ENCODE results near the gene HBZ. TPM values are rescaled to one million over a fixed set of nuclear protein-coding genes. Genes with fewer than 3 reads are reported as not detected.

HBZ gene
- total and polyA plus RNA-seq, 7 donors: 0.05 to 0.12 (median 0.11) TPM; not detected in 4

- intact Hi-C loops (cut with DNase I): no loop called here
- DNase-seq (no peak), ATAC-seq (peak in 2 of 4 donors; percentile 18 to 35)
- 2% methylated on average over 60 to 75 of the region's 75 CpGs for WGBS, 3 donors
- H3K9me3 ChIP-seq: no peaks in the 10 kb centered on the region
- H3K4me1 ChIP-seq: peaks cover 11% of the 10 kb centered on the region
- no peak within 1 kb of the TSS for H3K27ac ChIP-seq
- TF ChIP-seq, protein P1, sequence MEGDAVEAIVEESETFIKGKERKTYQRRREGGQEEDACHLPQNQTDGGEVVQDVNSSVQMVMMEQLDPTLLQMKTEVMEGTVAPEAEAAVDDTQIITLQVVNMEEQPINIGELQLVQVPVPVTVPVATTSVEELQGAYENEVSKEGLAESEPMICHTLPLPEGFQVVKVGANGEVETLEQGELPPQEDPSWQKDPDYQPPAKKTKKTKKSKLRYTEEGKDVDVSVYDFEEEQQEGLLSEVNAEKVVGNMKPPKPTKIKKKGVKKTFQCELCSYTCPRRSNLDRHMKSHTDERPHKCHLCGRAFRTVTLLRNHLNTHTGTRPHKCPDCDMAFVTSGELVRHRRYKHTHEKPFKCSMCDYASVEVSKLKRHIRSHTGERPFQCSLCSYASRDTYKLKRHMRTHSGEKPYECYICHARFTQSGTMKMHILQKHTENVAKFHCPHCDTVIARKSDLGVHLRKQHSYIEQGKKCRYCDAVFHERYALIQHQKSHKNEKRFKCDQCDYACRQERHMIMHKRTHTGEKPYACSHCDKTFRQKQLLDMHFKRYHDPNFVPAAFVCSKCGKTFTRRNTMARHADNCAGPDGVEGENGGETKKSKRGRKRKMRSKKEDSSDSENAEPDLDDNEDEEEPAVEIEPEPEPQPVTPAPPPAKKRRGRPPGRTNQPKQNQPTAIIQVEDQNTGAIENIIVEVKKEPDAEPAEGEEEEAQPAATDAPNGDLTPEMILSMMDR (IDR thresholded peaks at IDR 0.05): no peak
- peaks cover 0 to 70% (median 34%) of the 10 kb centered on the region in 3 donors for H3K27me3 ChIP-seq (ENCODE audit: insufficient read depth in 3 of 3, low read length in 2 of 3)
- H3K4me3 ChIP-seq: peak within 1 kb of the TSS; percentile 34
- H3K36me3 ChIP-seq (ENCODE audit: insufficient read depth in 1 of 2, low read depth in 1 of 2): no peaks in the 10 kb centered on the region
These were observed 13.3 kb downstream of the HBZ start, which contains the start of gene HBM for GRCh38 chr16:165539-166374. HBM (plus strand) TSS chr16:165978; CDS start chr16:165998, 20 bp downstream.

GRCh38 chr16:166375-167121, 14.1 kb downstream of the HBZ start:
- H3K4me3 ChIP-seq: peak overlapping the region; percentile 34
- no peaks in the 10 kb centered on the region for H3K36me3 ChIP-seq (ENCODE audit: insufficient read depth in 1 of 2, low read depth in 1 of 2)
- H3K9me3 ChIP-seq: no peaks in the 10 kb centered on the region
- DNase-seq (no peak), ATAC-seq (peak in 2 of 4 donors; percentile 23 to 29)
- TF ChIP-seq, protein P1 (IDR thresholded peaks at IDR 0.05): no peak
- no peak overlapping the region for H3K27ac ChIP-seq
- intact Hi-C loops (cut with DNase I): no loop called here
- 2 to 4% (median 2%) methylated on average over 41 to 45 of the region's 45 CpGs for WGBS, 3 donors
- peaks cover 11% of the 10 kb centered on the region for H3K4me1 ChIP-seq
- H3K27me3 ChIP-seq (ENCODE audit: insufficient read depth in 3 of 3, low read length in 2 of 3): peaks cover 0 to 72% (median 35%) of the 10 kb centered on the region in 3 donors

GRCh38 chr16:167122-167690, 14.8 kb downstream of the HBZ start:
- Histone ChIP-seq H3K9me3 (no peaks in the 10 kb centered on the region), H3K4me3 (no peak overlapping the region), H3K4me1 (peaks cover 11% of the 10 kb centered on the region), H3K27ac (no peak overlapping the region), H3K36me3 (ENCODE audit: insufficient read depth in 1 of 2, low read depth in 1 of 2) (no peaks in the 10 kb centered on the region), H3K27me3 (ENCODE audit: insufficient read depth in 3 of 3, low read length in 2 of 3) (peaks cover 0 to 69% (median 37%) of the 10 kb centered on the region in 3 donors)
- no peak for ATAC-seq
- TF ChIP-seq, protein P1 (IDR thresholded peaks at IDR 0.05): no peak
- intact Hi-C loops (cut with DNase I): no loop called here
- DNase-seq: no peak
- 8 to 12% (median 10%) methylated on average over 11 of the region's 11 CpGs for WGBS, 3 donors

DNA sequence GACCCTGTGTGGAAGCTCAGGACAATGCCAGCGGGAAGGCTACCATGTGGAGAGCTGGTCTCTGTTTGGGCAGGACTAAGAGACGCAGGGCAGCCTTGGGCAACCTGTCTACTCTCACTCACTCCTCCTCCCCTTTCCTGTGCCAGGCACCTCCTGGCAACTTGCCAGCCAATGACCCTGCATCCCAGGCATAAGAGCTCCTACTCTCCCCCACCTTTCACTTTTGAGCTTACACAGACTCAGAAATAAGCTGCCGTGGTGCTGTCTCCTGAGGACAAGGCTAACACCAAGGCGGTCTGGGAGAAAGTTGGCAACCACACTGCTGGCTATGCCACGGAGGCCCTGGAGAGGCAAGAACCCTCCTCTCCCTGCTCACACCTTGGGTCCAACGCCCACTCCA, 16.0 kb downstream of the HBZ start:
- intact Hi-C loops (cut with DNase I): no loop called here
- H3K27me3 ChIP-seq (ENCODE audit: insufficient read depth in 3 of 3, low read length in 2 of 3): peaks cover 0 to 71% (median 37%) of the 10 kb centered on the region in 3 donors
- peaks cover 11% of the 10 kb centered on the region for H3K4me1 ChIP-seq
- DNase-seq (no peak), ATAC-seq (no peak)
- H3K27ac ChIP-seq: no peak overlapping the region
- no peak overlapping the region for H3K4me3 ChIP-seq
- TF ChIP-seq, protein P1 (IDR thresholded peaks at IDR 0.05): no peak
- H3K9me3 ChIP-seq: no peaks in the 10 kb centered on the region
- H3K36me3 ChIP-seq (ENCODE audit: insufficient read depth in 1 of 2, low read depth in 1 of 2): no peaks in the 10 kb centered on the region
- 47 to 64% (median 51%) methylated on average over 6 of the region's 6 CpGs for WGBS, 3 donors
